AG10803 (cell line): ENCODE results near the gene BCL11A.

Experiments used
- DNase-seq: peaks from one replicate; pipeline ENCODE4 v3.0.0; 2010; ENCODE audit warnings: low read depth
- H3K4me3 ChIP-seq: 2 replicates; pipeline ENCODE4 v1.5.1; 2011; ENCODE audit warnings: mild to moderate bottlenecking, low read length, control low read depth
- CTCF ChIP-seq: conservative IDR thresholded peaks from 2 replicates; pipeline ENCODE4 v1.5.1; 2011; ENCODE audit warnings: mild to moderate bottlenecking, low read length, control low read depth, inconsistent platforms

The BCL11A gene

GRCh38 chr2:60414495-60415138 is 138.8 kb downstream of the BCL11A start:
- H3K4me3 ChIP-seq, result no peak overlapping the region
- DNase-seq, result peak; percentile 84
- TF ChIP-seq CTCF, result no peak

GRCh38 chr2:60413814-60414168 is 139.7 kb downstream of the BCL11A start:
- TF ChIP-seq CTCF, result no peak
- DNase-seq, result no peak
- H3K4me3 ChIP-seq, result no peak overlapping the region

- DNase-seq, result no peak
- TF ChIP-seq CTCF, result no peak
- no peak overlapping the region for H3K4me3 ChIP-seq
Observed at GRCh38 chr2:60413069-60413813, 140.2 kb downstream of the BCL11A start.

GRCh38 chr2:60412620-60413019 is 140.8 kb downstream of the BCL11A start:
- DNase-seq, result no peak
- no peak overlapping the region for H3K4me3 ChIP-seq
- TF ChIP-seq CTCF, result no peak

- no peak for DNase-seq
- no peak overlapping the region for H3K4me3 ChIP-seq
- TF ChIP-seq CTCF, result no peak
Observed at GRCh38 chr2:60412027-60412426, 141.4 kb downstream of the BCL11A start.

GRCh38 chr2:60411295-60411694 is 142.2 kb downstream of the BCL11A start:
- no peak overlapping the region for H3K4me3 ChIP-seq
- TF ChIP-seq CTCF, result no peak
- peak; percentile 54 for DNase-seq
